ENCODE measurements around the gene PKP3.

- TF ChIP-seq EZH2 (IDR thresholded peaks at IDR 0.05) (no peak), POLR2AphosphoS5 (IDR thresholded peaks at IDR 0.05; ENCODE audit: borderline replicate concordance, low read depth, low read length) (no peak)
Measured at GRCh38 chr11:429931-430456, 36.0 kb downstream of the PKP3 start.
